Osteoblast (primary cell): ENCODE measurements around the gene HSP90AA1. TPM values are rescaled to one million over a fixed set of nuclear protein-coding genes. Genes with fewer than 3 reads are reported as not detected.

Experiments
- DNase-seq: peaks from one replicate; pipeline ENCODE4 v3.0.0; 2011; ENCODE audit warnings: low spot score, mixed read lengths; ENCODE audit not compliant: insufficient read length; ENCODE audit errors: missing footprints
- H2AFZ ChIP-seq: 2 replicates; pipeline ENCODE4 v1.6.0; 2011; ENCODE audit warnings: mild to moderate bottlenecking, low read length
- H3K27ac ChIP-seq: 2 replicates; pipeline ENCODE4 v1.5.1; 2011; ENCODE audit warnings: mild to moderate bottlenecking, low read depth, low read length, moderate library complexity
- H3K27me3 ChIP-seq: 2 replicates; pipeline ENCODE4 v1.6.0; 2012; ENCODE audit warnings: mild to moderate bottlenecking, control low read depth, inconsistent platforms, low read length, moderate library complexity; ENCODE audit not compliant: insufficient read depth
- H3K36me3 ChIP-seq: 2 replicates; pipeline ENCODE4 v1.5.1; 2011; ENCODE audit warnings: mild to moderate bottlenecking, low read length, control low read depth, moderate library complexity; ENCODE audit not compliant: insufficient read depth
- H3K4me1 ChIP-seq: 2 replicates; pipeline ENCODE4 v1.5.1; 2011; ENCODE audit warnings: mild to moderate bottlenecking, low read length, control low read depth, moderate library complexity; ENCODE audit not compliant: insufficient read depth
- H3K4me2 ChIP-seq: 2 replicates; pipeline ENCODE4 v1.6.0; 2011; ENCODE audit warnings: mild to moderate bottlenecking, low read length; ENCODE audit not compliant: insufficient read depth
- H3K4me3 ChIP-seq: fragments of 200-600 bp; sonication (generic); 3 replicates; pipeline ENCODE4 v1.5.1; 2012; ENCODE audit warnings: mild to moderate bottlenecking, low read length, inconsistent platforms; ENCODE audit not compliant: insufficient read depth
- H3K79me2 ChIP-seq: 2 replicates; pipeline ENCODE4 v1.6.0; 2012; ENCODE audit warnings: mild to moderate bottlenecking, low read length, control low read depth, inconsistent platforms; ENCODE audit not compliant: insufficient read depth
- H3K9me3 ChIP-seq: 2 replicates; pipeline ENCODE4 v1.5.1; 2011; ENCODE audit warnings: low read depth, low read length, control low read depth
- H4K20me1 ChIP-seq: 2 replicates; pipeline ENCODE4 v1.6.0; 2012; ENCODE audit warnings: mild to moderate bottlenecking, low read length, control low read depth; ENCODE audit not compliant: insufficient read depth
- CTCF ChIP-seq: IDR thresholded peaks from 2 replicates; pipeline ENCODE4 v1.5.1; 2011; ENCODE audit warnings: mild to moderate bottlenecking, low read depth, low read length, moderate library complexity; ENCODE audit errors: extremely low read depth
- small RNA-seq: library from RNA; depleted of rRNA; stranded (forward); fragments of <200 nt; gene quantifications from one replicate; pipeline ENCODE3, GENCODE V24; 2012
- total RNA-seq: library from RNA; depleted of rRNA; stranded (reverse); fragments of >200 nt; gene quantifications from 2 replicates; pipeline ENCODE4 v1.2.3, GENCODE V29; 2012

The HSP90AA1 gene
- total RNA-seq, 1 donor, result 193 TPM

DNA sequence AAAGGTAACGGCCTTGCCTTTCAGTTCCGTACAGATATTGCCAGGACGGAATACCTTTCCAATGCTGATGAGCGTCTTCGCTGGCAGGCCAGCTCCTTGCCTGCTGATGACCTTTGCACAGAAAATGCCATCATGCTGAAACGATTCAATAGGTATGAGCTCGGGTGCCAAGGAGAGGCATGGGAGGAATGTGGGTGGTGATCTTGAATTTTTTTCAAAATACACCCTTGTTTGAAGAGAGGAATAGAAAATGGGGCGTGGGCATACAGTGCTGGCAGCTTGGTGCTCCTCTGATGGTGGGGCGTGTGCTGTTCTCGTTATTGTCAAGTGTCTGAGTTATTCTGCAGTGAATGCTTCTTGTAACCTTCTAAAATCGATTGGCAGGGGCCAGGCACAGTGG, 52.5 kb downstream of the HSP90AA1 start:
- Histone ChIP-seq H3K9me3 (no peaks in the 10 kb centered on the region), H3K4me3 (no peak overlapping the region), H3K36me3 (peaks cover 99% of the 10 kb centered on the region), H3K27me3 (no peaks in the 10 kb centered on the region), H4K20me1 (peaks cover 18% of the 10 kb centered on the region), H2AFZ (no peak overlapping the region), H3K4me2 (no peak overlapping the region), H3K27ac (no peak overlapping the region), H3K79me2 (peaks cover 25% of the 10 kb centered on the region), H3K4me1 (peaks cover 2% of the 10 kb centered on the region)
- no peak for TF ChIP-seq CTCF
- DNase-seq, result no peak

GRCh38 chr14:102033241-102033640, 53.6 kb downstream of the HSP90AA1 start:
- Histone ChIP-seq H3K36me3 (peaks cover 99% of the 10 kb centered on the region), H4K20me1 (peaks cover 22% of the 10 kb centered on the region), H3K4me3 (no peak overlapping the region), H3K9me3 (no peaks in the 10 kb centered on the region), H3K79me2 (peaks cover 23% of the 10 kb centered on the region), H2AFZ (no peak overlapping the region), H3K27ac (no peak overlapping the region), H3K27me3 (no peaks in the 10 kb centered on the region), H3K4me2 (no peak overlapping the region), H3K4me1 (peaks cover 12% of the 10 kb centered on the region)
- TF ChIP-seq CTCF, result no peak
- no peak for DNase-seq

Small RNA genes within 50 kb of the gene (small RNA-seq; reads per million reads assigned to genes)
- not detected for gene RN7SL472P

Other genes with a start within 250 kb of the HSP90AA1 start
- gene DYNC1H1, start 122.5 kb downstream of the HSP90AA1 start, total RNA-seq, result 332 and 340 TPM in 2 replicates
- gene WDR20, start 52.9 kb upstream of the HSP90AA1 start, total RNA-seq, result 15.6 and 18.3 TPM in 2 replicates
- 81.0 and 86.1 TPM in 2 replicates for gene MOK, start 218.1 kb upstream of the HSP90AA1 start, total RNA-seq
- gene ZNF839, start 232.7 kb upstream of the HSP90AA1 start, total RNA-seq, result 7.2 and 9.1 TPM in 2 replicates